Immature natural killer cell (primary cell): Measurements from ENCODE around the gene SLC25A14. TPM values are rescaled to one million over a fixed set of nuclear protein-coding genes. Genes with fewer than 3 reads are reported as not detected.
"Not testable (repeated sequence)": the region's sequence is repeated elsewhere in the genome, so short reads cannot be mapped to it uniquely, and the experiment has no call there.

Experiments used
- DNase-seq, 3 donors: peaks; one replicate each; pipeline ENCODE4 v3.0.0; 2022; ENCODE audit warnings: mixed read lengths in 1 of 3
- H3K27ac Mint-ChIP-seq, 6 donors: one replicate each; pipeline ENCODE4 v1.8.0; 2020; ENCODE audit warnings: mixed read lengths in 6 of 6, mild to moderate bottlenecking in 5 of 6, inconsistent platforms in 4 of 6, moderate library complexity in 3 of 6
- H3K27me3 Mint-ChIP-seq, 3 donors: one replicate each; pipeline ENCODE4 v1.8.0; 2020 to 2021; ENCODE audit warnings: low read depth in 3 of 3, mild to moderate bottlenecking in 3 of 3, mixed read lengths in 3 of 3, moderate library complexity in 3 of 3, inconsistent platforms in 1 of 3
- H3K36me3 Mint-ChIP-seq, 3 donors: one replicate each; pipeline ENCODE4 v1.8.0; 2020; ENCODE audit warnings: mixed read lengths in 3 of 3, inconsistent platforms in 2 of 3, mild to moderate bottlenecking in 2 of 3
- H3K4me1 Mint-ChIP-seq, 2 donors: one replicate each; pipeline ENCODE4 v1.8.0; 2020; ENCODE audit warnings: inconsistent platforms in 2 of 2, mild to moderate bottlenecking in 2 of 2, mixed read lengths in 2 of 2, moderate library complexity in 1 of 2
- H3K4me3 Mint-ChIP-seq, 5 donors: one replicate each; pipeline ENCODE4 v1.8.0; 2020; ENCODE audit warnings: mild to moderate bottlenecking in 5 of 5, mixed read lengths in 5 of 5, inconsistent platforms in 3 of 5, moderate library complexity in 3 of 5
- H3K9me3 Mint-ChIP-seq, 6 donors: one replicate each; pipeline ENCODE4 v1.8.0; 2020; ENCODE audit warnings: mild to moderate bottlenecking in 6 of 6, mixed read lengths in 6 of 6, inconsistent platforms in 4 of 6, moderate library complexity in 3 of 6
- polyA plus RNA-seq, 3 donors: library from polyadenylated mRNA; unstranded; fragments of 300-500 nt; fragmentation: Illumina TruSeq; gene quantifications; one replicate each; pipeline ENCODE4 v1.2.3, GENCODE V29; 2021

The SLC25A14 gene
- 1 to 10 TPM; 6.6 to 8.8 (median 8.6) TPM for polyA plus RNA-seq

GRCh38 chrX:130339408-130340222 lies at the start of gene SLC25A14:
TSS of gene SLC25A14 (plus strand) at chrX:130339919. CDS start at chrX:130340279, 360 bp downstream.
- H3K27me3 Mint-ChIP-seq, result peaks cover 0 to 8% (median 3%) of the 10 kb centered on the region in 3 donors
- peak within 1 kb of the TSS; percentile 79 to 96 (median 93) for H3K4me3 Mint-ChIP-seq

GRCh38 chrX:130295519-130296296 lies 44.0 kb upstream of the SLC25A14 start:
- H3K36me3 Mint-ChIP-seq, result no peaks in the 10 kb centered on the region
- H3K27ac Mint-ChIP-seq, result no peak overlapping the region

More at GRCh38 chrX:130339408-130340222, at the start of gene SLC25A14:
- Mint-ChIP-seq H3K27ac (peak within 1 kb of the TSS; percentile 83 to 90 (median 87)), H3K4me1 (peaks cover 14 to 20% of the 10 kb centered on the region in 2 donors), H3K36me3 (no peaks in the 10 kb centered on the region), H3K9me3 (no peaks in the 10 kb centered on the region)
- peak; percentile 72 to 77 (median 74) for DNase-seq

GRCh38 chrX:130296297-130296678 lies 43.4 kb upstream of the SLC25A14 start:
- Mint-ChIP-seq H3K4me3 (no peak overlapping the region), H3K9me3 (peaks cover 0 to 5% (median 0%) of the 10 kb centered on the region in 6 donors), H3K27me3 (peaks cover 0 to 5% (median 2%) of the 10 kb centered on the region in 3 donors), H3K27ac (no peak overlapping the region), H3K4me1 (no peaks in the 10 kb centered on the region), H3K36me3 (no peaks in the 10 kb centered on the region)
- no peak for DNase-seq

More at GRCh38 chrX:130295519-130296296, 44.0 kb upstream of the SLC25A14 start:
- no peak for DNase-seq
- Mint-ChIP-seq H3K27me3 (peaks cover 0 to 6% (median 2%) of the 10 kb centered on the region in 3 donors), H3K4me1 (no peaks in the 10 kb centered on the region), H3K9me3 (peaks cover 0 to 6% (median 0%) of the 10 kb centered on the region in 6 donors), H3K4me3 (no peak overlapping the region)

- Mint-ChIP-seq H3K27ac (no peak overlapping the region), H3K36me3 (no peaks in the 10 kb centered on the region), H3K4me1 (no peaks in the 10 kb centered on the region), H3K4me3 (no peak overlapping the region), H3K27me3 (peaks cover 0 to 2% (median under 1%) of the 10 kb centered on the region in 3 donors), H3K9me3 (peaks cover 0 to under 1% (median 0%) of the 10 kb centered on the region in 6 donors)
- no peak for DNase-seq
Observed at GRCh38 chrX:130296743-130297142, 43.0 kb upstream of the SLC25A14 start.

GRCh38 chrX:130299279-130300009 lies 40.3 kb upstream of the SLC25A14 start:
- Mint-ChIP-seq H3K9me3 (no peaks in the 10 kb centered on the region), H3K4me1 (no peaks in the 10 kb centered on the region), H3K27ac (no peak overlapping the region), H3K4me3 (no peak overlapping the region), H3K27me3 (peaks cover 0 to 5% (median 0%) of the 10 kb centered on the region in 3 donors), H3K36me3 (no peaks in the 10 kb centered on the region)
- no peak for DNase-seq

GRCh38 chrX:130300010-130300282 lies 39.8 kb upstream of the SLC25A14 start:
- no peak overlapping the region for H3K4me3 Mint-ChIP-seq
- no peak for DNase-seq
- H3K9me3 Mint-ChIP-seq, result no peaks in the 10 kb centered on the region
- H3K4me1 Mint-ChIP-seq, result no peaks in the 10 kb centered on the region
- no peaks in the 10 kb centered on the region for H3K36me3 Mint-ChIP-seq
- H3K27ac Mint-ChIP-seq, result no peak overlapping the region
- peaks cover 0 to 4% (median 0%) of the 10 kb centered on the region in 3 donors for H3K27me3 Mint-ChIP-seq

- Mint-ChIP-seq H3K4me3 (no peak overlapping the region), H3K36me3 (no peaks in the 10 kb centered on the region), H3K27ac (peak overlapping the region in 1 of 6 donors; percentile 10), H3K4me1 (no peaks in the 10 kb centered on the region), H3K9me3 (no peaks in the 10 kb centered on the region), H3K27me3 (peaks cover 0 to 3% (median 0%) of the 10 kb centered on the region in 3 donors)
- no peak for DNase-seq
Observed at GRCh38 chrX:130301405-130301804, 38.3 kb upstream of the SLC25A14 start.

GRCh38 chrX:130301977-130302376 lies 37.7 kb upstream of the SLC25A14 start:
- no peak overlapping the region for H3K27ac Mint-ChIP-seq
- no peak for DNase-seq
- peaks cover 0 to 3% (median 0%) of the 10 kb centered on the region in 3 donors for H3K27me3 Mint-ChIP-seq
- no peaks in the 10 kb centered on the region for H3K36me3 Mint-ChIP-seq
- H3K4me3 Mint-ChIP-seq, result no peak overlapping the region
- H3K9me3 Mint-ChIP-seq, result no peaks in the 10 kb centered on the region
- H3K4me1 Mint-ChIP-seq, result no peaks in the 10 kb centered on the region

GRCh38 chrX:130304587-130305368 lies 34.9 kb upstream of the SLC25A14 start:
- peaks cover 0 to 2% (median 0%) of the 10 kb centered on the region in 6 donors for H3K9me3 Mint-ChIP-seq
- H3K27ac Mint-ChIP-seq, result peak overlapping the region in 1 of 6 donors; percentile 13
- no peak for DNase-seq
- H3K4me1 Mint-ChIP-seq, result no peaks in the 10 kb centered on the region
- peaks cover 0 to 10% (median 3%) of the 10 kb centered on the region in 3 donors for H3K27me3 Mint-ChIP-seq
- H3K4me3 Mint-ChIP-seq, result no peak overlapping the region
- H3K36me3 Mint-ChIP-seq, result no peaks in the 10 kb centered on the region

- not testable (repeated sequence) for H3K4me3 Mint-ChIP-seq, H3K9me3 Mint-ChIP-seq
Observed at GRCh38 chrX:130319886-130320285, 19.8 kb upstream of the SLC25A14 start.

GRCh38 chrX:130321550-130321949 lies 18.2 kb upstream of the SLC25A14 start:
- Mint-ChIP-seq H3K27ac (no peak overlapping the region), H3K36me3 (no peaks in the 10 kb centered on the region), H3K27me3 (peaks cover 2 to 11% (median 4%) of the 10 kb centered on the region in 3 donors), H3K9me3 (no peaks in the 10 kb centered on the region), H3K4me1 (no peaks in the 10 kb centered on the region), H3K4me3 (no peak overlapping the region)
- DNase-seq, result no peak

More at GRCh38 chrX:130319886-130320285, 19.8 kb upstream of the SLC25A14 start:
- not testable (repeated sequence) for DNase-seq, H3K36me3 Mint-ChIP-seq, H3K4me1 Mint-ChIP-seq, H3K27ac Mint-ChIP-seq
- peaks cover 4 to 13% (median 8%) of the 10 kb centered on the region in 3 donors for H3K27me3 Mint-ChIP-seq

GRCh38 chrX:130330146-130330545 lies 9.6 kb upstream of the SLC25A14 start:
- no peak for DNase-seq
- Mint-ChIP-seq H3K36me3 (no peaks in the 10 kb centered on the region), H3K9me3 (peaks cover 0 to 2% (median 0%) of the 10 kb centered on the region in 6 donors), H3K4me3 (no peak overlapping the region), H3K4me1 (no peaks in the 10 kb centered on the region), H3K27me3 (peaks cover 4 to 15% (median 7%) of the 10 kb centered on the region in 3 donors), H3K27ac (no peak overlapping the region)

GRCh38 chrX:130330706-130331105 lies 9.0 kb upstream of the SLC25A14 start:
- peaks cover 0 to 2% (median 0%) of the 10 kb centered on the region in 6 donors for H3K9me3 Mint-ChIP-seq
- H3K36me3 Mint-ChIP-seq, result no peaks in the 10 kb centered on the region
- no peaks in the 10 kb centered on the region for H3K4me1 Mint-ChIP-seq
- H3K4me3 Mint-ChIP-seq, result no peak overlapping the region
- no peak overlapping the region for H3K27ac Mint-ChIP-seq
- H3K27me3 Mint-ChIP-seq, result peaks cover 4 to 15% (median 7%) of the 10 kb centered on the region in 3 donors
- peak; percentile 9 to 16 (median 9) for DNase-seq
